ENCODE measurements around the gene TMSB10. TPM values are rescaled to one million over a fixed set of nuclear protein-coding genes. Genes with fewer than 3 reads are reported as not detected.

The TMSB10 gene
- total and polyA plus RNA-seq, 2 of the 13 experiments (the other 11 are each of a cell fraction or from before 2014, with no cell fraction given), result 665 to 708 TPM

- TF ChIP-seq HMGXB4 (CRISPR knock-in tag; IDR thresholded peaks at IDR 0.05; ENCODE audit: borderline replicate concordance in 1 of 2, low read depth in 1 of 2) (peak; percentile 70 to 82; a peak in 3 of 4 replicates), XRCC5 (optimal IDR thresholded peaks at IDR 0.05; ENCODE audit: low read length) (peak; percentile 94), FOXO4 (CRISPR knock-in tag; conservative IDR thresholded peaks at IDR 0.05) (no peak), ZNF256 (CRISPR knock-in tag; conservative IDR thresholded peaks at IDR 0.05) (no peak), SNRNP70 (IDR thresholded peaks at IDR 0.05; ENCODE audit: low read depth, low read length) (no peak), E2F2 (CRISPR knock-in tag; IDR thresholded peaks at IDR 0.05; ENCODE audit: borderline replicate concordance) (no peak), GATA4 (IDR thresholded peaks at IDR 0.05; ENCODE audit: borderline replicate concordance, low read depth) (peak; percentile 77; the same call in 1 of the 2 replicates)
- TF ChIP-seq, protein P1, sequence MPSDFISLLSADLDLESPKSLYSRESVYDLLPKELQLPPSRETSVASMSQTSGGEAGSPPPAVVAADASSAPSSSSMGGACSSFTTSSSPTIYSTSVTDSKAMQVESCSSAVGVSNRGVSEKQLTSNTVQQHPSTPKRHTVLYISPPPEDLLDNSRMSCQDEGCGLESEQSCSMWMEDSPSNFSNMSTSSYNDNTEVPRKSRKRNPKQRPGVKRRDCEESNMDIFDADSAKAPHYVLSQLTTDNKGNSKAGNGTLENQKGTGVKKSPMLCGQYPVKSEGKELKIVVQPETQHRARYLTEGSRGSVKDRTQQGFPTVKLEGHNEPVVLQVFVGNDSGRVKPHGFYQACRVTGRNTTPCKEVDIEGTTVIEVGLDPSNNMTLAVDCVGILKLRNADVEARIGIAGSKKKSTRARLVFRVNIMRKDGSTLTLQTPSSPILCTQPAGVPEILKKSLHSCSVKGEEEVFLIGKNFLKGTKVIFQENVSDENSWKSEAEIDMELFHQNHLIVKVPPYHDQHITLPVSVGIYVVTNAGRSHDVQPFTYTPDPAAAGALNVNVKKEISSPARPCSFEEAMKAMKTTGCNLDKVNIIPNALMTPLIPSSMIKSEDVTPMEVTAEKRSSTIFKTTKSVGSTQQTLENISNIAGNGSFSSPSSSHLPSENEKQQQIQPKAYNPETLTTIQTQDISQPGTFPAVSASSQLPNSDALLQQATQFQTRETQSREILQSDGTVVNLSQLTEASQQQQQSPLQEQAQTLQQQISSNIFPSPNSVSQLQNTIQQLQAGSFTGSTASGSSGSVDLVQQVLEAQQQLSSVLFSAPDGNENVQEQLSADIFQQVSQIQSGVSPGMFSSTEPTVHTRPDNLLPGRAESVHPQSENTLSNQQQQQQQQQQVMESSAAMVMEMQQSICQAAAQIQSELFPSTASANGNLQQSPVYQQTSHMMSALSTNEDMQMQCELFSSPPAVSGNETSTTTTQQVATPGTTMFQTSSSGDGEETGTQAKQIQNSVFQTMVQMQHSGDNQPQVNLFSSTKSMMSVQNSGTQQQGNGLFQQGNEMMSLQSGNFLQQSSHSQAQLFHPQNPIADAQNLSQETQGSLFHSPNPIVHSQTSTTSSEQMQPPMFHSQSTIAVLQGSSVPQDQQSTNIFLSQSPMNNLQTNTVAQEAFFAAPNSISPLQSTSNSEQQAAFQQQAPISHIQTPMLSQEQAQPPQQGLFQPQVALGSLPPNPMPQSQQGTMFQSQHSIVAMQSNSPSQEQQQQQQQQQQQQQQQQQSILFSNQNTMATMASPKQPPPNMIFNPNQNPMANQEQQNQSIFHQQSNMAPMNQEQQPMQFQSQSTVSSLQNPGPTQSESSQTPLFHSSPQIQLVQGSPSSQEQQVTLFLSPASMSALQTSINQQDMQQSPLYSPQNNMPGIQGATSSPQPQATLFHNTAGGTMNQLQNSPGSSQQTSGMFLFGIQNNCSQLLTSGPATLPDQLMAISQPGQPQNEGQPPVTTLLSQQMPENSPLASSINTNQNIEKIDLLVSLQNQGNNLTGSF (CRISPR knock-in tag; IDR thresholded peaks at IDR 0.05), result 0 out of 2 replicates have a peak, but pooled peaks have one; percentile 66
- TF ChIP-seq, protein P2, sequence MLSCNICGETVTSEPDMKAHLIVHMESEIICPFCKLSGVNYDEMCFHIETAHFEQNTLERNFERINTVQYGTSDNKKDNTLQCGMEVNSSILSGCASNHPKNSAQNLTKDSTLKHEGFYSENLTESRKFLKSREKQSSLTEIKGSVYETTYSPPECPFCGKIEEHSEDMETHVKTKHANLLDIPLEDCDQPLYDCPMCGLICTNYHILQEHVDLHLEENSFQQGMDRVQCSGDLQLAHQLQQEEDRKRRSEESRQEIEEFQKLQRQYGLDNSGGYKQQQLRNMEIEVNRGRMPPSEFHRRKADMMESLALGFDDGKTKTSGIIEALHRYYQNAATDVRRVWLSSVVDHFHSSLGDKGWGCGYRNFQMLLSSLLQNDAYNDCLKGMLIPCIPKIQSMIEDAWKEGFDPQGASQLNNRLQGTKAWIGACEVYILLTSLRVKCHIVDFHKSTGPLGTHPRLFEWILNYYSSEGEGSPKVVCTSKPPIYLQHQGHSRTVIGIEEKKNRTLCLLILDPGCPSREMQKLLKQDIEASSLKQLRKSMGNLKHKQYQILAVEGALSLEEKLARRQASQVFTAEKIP (CRISPR knock-in tag; IDR thresholded peaks at IDR 0.05; ENCODE audit: borderline replicate concordance), result no peak
These were observed 41.0 kb downstream of the TMSB10 start (continued) for GRCh38 chr2:84946204-84947009.

All from HepG2 (cell line).